Trophoblast cell (in vitro differentiated cells and primary cell): ENCODE measurements around the gene ALG8.
"Not testable (repeated sequence)": the region's sequence is repeated elsewhere in the genome, so short reads cannot be mapped to it uniquely, and the experiment has no call there.

Source experiments
- DNase-seq, 2 donors: peaks; one replicate each; pipeline ENCODE4 v3.0.0-alpha.2; 2016
- H2AFZ ChIP-seq: 2 replicates; pipeline ENCODE4 v1.6.1; 2013; ENCODE audit warnings: low read length, moderate library complexity, mild to moderate bottlenecking; ENCODE audit not compliant: insufficient read depth, poor library complexity
- H2AK5ac ChIP-seq: 2 replicates; pipeline ENCODE4 v1.6.1; 2013; ENCODE audit warnings: mild to moderate bottlenecking, low read length
- H2BK120ac ChIP-seq: 2 replicates; pipeline ENCODE4 v1.6.1; 2013; ENCODE audit warnings: low read length, mild to moderate bottlenecking, moderate library complexity; ENCODE audit not compliant: insufficient read depth, poor library complexity
- H2BK12ac ChIP-seq: 2 replicates; pipeline ENCODE4 v1.6.1; 2013; ENCODE audit warnings: mild to moderate bottlenecking, low read length, moderate library complexity
- H2BK5ac ChIP-seq: 2 replicates; pipeline ENCODE4 v1.6.1; 2013; ENCODE audit warnings: low read length, low read depth, moderate library complexity, mild to moderate bottlenecking; ENCODE audit not compliant: poor library complexity
- H3K14ac ChIP-seq: 2 replicates; pipeline ENCODE4 v1.6.1; 2013; ENCODE audit warnings: mild to moderate bottlenecking, low read length
- H3K18ac ChIP-seq: 2 replicates; pipeline ENCODE4 v1.6.1; 2013; ENCODE audit warnings: mild to moderate bottlenecking, low read length
- H3K23ac ChIP-seq: 2 replicates; pipeline ENCODE4 v1.6.1; 2013; ENCODE audit warnings: low read length
- H3K27ac ChIP-seq: 2 replicates; pipeline ENCODE4 v1.5.1; 2013; ENCODE audit warnings: low read depth, mild to moderate bottlenecking, inconsistent platforms, low read length, moderate library complexity
- H3K27me3 ChIP-seq: 2 replicates; pipeline ENCODE4 v1.6.1; 2013; ENCODE audit warnings: inconsistent platforms, mild to moderate bottlenecking, low read length, moderate library complexity; ENCODE audit not compliant: insufficient read depth
- H3K36me3 ChIP-seq, 2 experiments: 1 replicate in 1 of 2; 2 replicates in 1 of 2; pipeline ENCODE4 v1.6.1; 2013; ENCODE audit warnings: low read length in 2 of 2, mild to moderate bottlenecking in 2 of 2, moderate library complexity in 1 of 2; ENCODE audit not compliant: insufficient read depth in 2 of 2, control insufficient read depth in 1 of 2
- H3K4ac ChIP-seq: 2 replicates; pipeline ENCODE4 v1.6.1; 2013; ENCODE audit warnings: low read depth, mild to moderate bottlenecking, low read length, moderate library complexity
- H3K4me1 ChIP-seq, 2 experiments: 1 replicate in 1 of 2; 2 replicates in 1 of 2; pipeline ENCODE4 v1.6.1; 2013; ENCODE audit warnings: low read length in 2 of 2, mild to moderate bottlenecking in 2 of 2, moderate library complexity in 1 of 2; ENCODE audit not compliant: insufficient read depth in 2 of 2, control insufficient read depth in 1 of 2
- H3K4me2 ChIP-seq: 2 replicates; pipeline ENCODE4 v1.6.1; 2013; ENCODE audit warnings: inconsistent platforms, mild to moderate bottlenecking, low read length, moderate library complexity
- H3K4me3 ChIP-seq: 2 replicates; pipeline ENCODE4 v1.5.1; 2013; ENCODE audit warnings: mild to moderate bottlenecking, low read depth, low read length, inconsistent platforms
- H3K79me1 ChIP-seq: one replicate; pipeline ENCODE4 v1.6.1; 2013; ENCODE audit warnings: low read length
- H3K79me2 ChIP-seq: 2 replicates; pipeline ENCODE4 v1.6.1; 2013; ENCODE audit warnings: low read length, mild to moderate bottlenecking; ENCODE audit not compliant: control insufficient read depth, insufficient read depth, poor library complexity
- H3K9ac ChIP-seq: 2 replicates; pipeline ENCODE4 v1.6.1; 2013; ENCODE audit warnings: mild to moderate bottlenecking, low read length
- H3K9me3 ChIP-seq: 2 replicates; pipeline ENCODE4 v1.6.1; 2013; ENCODE audit warnings: low read depth, mild to moderate bottlenecking, control low read depth, inconsistent platforms, low read length; ENCODE audit not compliant: insufficient read depth
- H4K12ac ChIP-seq: 2 replicates; pipeline ENCODE4 v1.6.1; 2013; ENCODE audit warnings: low read depth, mild to moderate bottlenecking, low read length, moderate library complexity
- H4K8ac ChIP-seq: 2 replicates; pipeline ENCODE4 v1.6.1; 2013; ENCODE audit warnings: low read depth, mild to moderate bottlenecking, low read length, moderate library complexity
- H4K91ac ChIP-seq: one replicate; pipeline ENCODE4 v1.6.1; 2013; ENCODE audit warnings: low read depth, mild to moderate bottlenecking, low read length, moderate library complexity
- WGBS: extraction: QIAGEN DNeasy Blood & Tissue Kit; methylation state at CpG from one replicate; pipeline ENCODE4 v1.1.7; 2013; ENCODE audit warnings: missing lambda C conversion rate; ENCODE audit not compliant: insufficient read length, insufficient coverage; ENCODE audit errors: extremely low coverage; 5-methylcytosine and 5-hydroxymethylcytosine counted together

The ALG8 gene

GRCh38 chr11:78061088-78061920 lies 78.1 kb downstream of the ALG8 start:
- Histone ChIP-seq H3K14ac (no peak overlapping the region), H3K23ac (no peak overlapping the region), H4K91ac (no peak overlapping the region), H3K18ac (no peak overlapping the region), H3K36me3 (no peaks in the 10 kb centered on the region), H2BK5ac (no peak overlapping the region), H2AFZ (no peak overlapping the region), H3K4me2 (no peak overlapping the region), H2BK120ac (no peak overlapping the region), H3K79me1 (peaks cover 2% of the 10 kb centered on the region), H3K4me3 (no peak overlapping the region), H3K4ac (no peak overlapping the region), H3K9me3 (no peaks in the 10 kb centered on the region), H3K9ac (no peak overlapping the region), H3K79me2 (no peaks in the 10 kb centered on the region), H3K4me1 (peaks cover 2 to 3% of the 10 kb centered on the region in 2 experiments), H4K8ac (no peak overlapping the region), H4K12ac (no peak overlapping the region), H3K27me3 (no peaks in the 10 kb centered on the region), H2AK5ac (no peak overlapping the region), H2BK12ac (no peak overlapping the region), H3K27ac (no peak overlapping the region)
- no CpG with 5 or more reads among the region's 4 CpGs for WGBS
- no peak for DNase-seq

- Histone ChIP-seq H3K4me1 (peaks cover 2 to 3% of the 10 kb centered on the region in 2 experiments), H3K4ac (no peak overlapping the region), H3K4me2 (no peak overlapping the region), H2BK120ac (no peak overlapping the region), H3K18ac (no peak overlapping the region), H3K4me3 (no peak overlapping the region), H4K91ac (peak overlapping the region; percentile 35), H2BK12ac (no peak overlapping the region), H3K79me1 (peaks cover 2% of the 10 kb centered on the region), H2AFZ (no peak overlapping the region), H3K23ac (no peak overlapping the region), H3K36me3 (no peaks in the 10 kb centered on the region), H3K9ac (no peak overlapping the region), H3K27ac (no peak overlapping the region), H4K8ac (no peak overlapping the region), H4K12ac (no peak overlapping the region), H3K27me3 (no peaks in the 10 kb centered on the region), H3K79me2 (no peaks in the 10 kb centered on the region), H2AK5ac (no peak overlapping the region), H3K14ac (no peak overlapping the region), H3K9me3 (no peaks in the 10 kb centered on the region), H2BK5ac (no peak overlapping the region)
- DNase-seq: no peak
- no CpG with 5 or more reads among the region's 8 CpGs for WGBS
Measured at GRCh38 chr11:78060533-78060932, 78.9 kb downstream of the ALG8 start.

GRCh38 chr11:78059749-78060328 lies 79.6 kb downstream of the ALG8 start:
- H2BK120ac ChIP-seq, H2AFZ ChIP-seq, H3K27me3 ChIP-seq, H2AK5ac ChIP-seq, H4K12ac ChIP-seq, H3K79me1 ChIP-seq, H3K9me3 ChIP-seq, H3K4me2 ChIP-seq, H3K36me3 ChIP-seq, H3K4ac ChIP-seq, H3K79me2 ChIP-seq, H3K14ac ChIP-seq, H3K4me1 ChIP-seq, H3K9ac ChIP-seq, H3K23ac ChIP-seq, H3K27ac ChIP-seq, H2BK12ac ChIP-seq, H4K91ac ChIP-seq, H4K8ac ChIP-seq, H3K4me3 ChIP-seq, DNase-seq, H3K18ac ChIP-seq, H2BK5ac ChIP-seq: not testable (repeated sequence)
- no CpG with 5 or more reads among the region's 9 CpGs for WGBS

GRCh38 chr11:78057462-78058055 lies 81.9 kb downstream of the ALG8 start:
- Histone ChIP-seq H3K79me1 (peaks cover 2% of the 10 kb centered on the region), H2AFZ (no peak overlapping the region), H3K18ac (no peak overlapping the region), H2BK5ac (no peak overlapping the region), H3K36me3 (no peaks in the 10 kb centered on the region), H2BK12ac (no peak overlapping the region), H3K23ac (no peak overlapping the region), H3K27ac (no peak overlapping the region), H3K79me2 (no peaks in the 10 kb centered on the region), H4K12ac (no peak overlapping the region), H3K4me2 (no peak overlapping the region), H3K4me3 (no peak overlapping the region), H3K4ac (no peak overlapping the region), H3K27me3 (no peaks in the 10 kb centered on the region), H3K9me3 (no peaks in the 10 kb centered on the region), H4K91ac (no peak overlapping the region), H3K9ac (no peak overlapping the region), H3K4me1 (peaks cover 2 to 3% of the 10 kb centered on the region in 2 experiments), H2AK5ac (no peak overlapping the region), H3K14ac (no peak overlapping the region), H2BK120ac (peak overlapping the region; percentile 22), H4K8ac (no peak overlapping the region)
- DNase-seq: no peak
- WGBS: no CpG with 5 or more reads among the region's 10 CpGs
